ENCODE results near the gene PPY. TPM values are rescaled to one million over a fixed set of nuclear protein-coding genes. Genes with fewer than 3 reads are reported as not detected.
A peak's percentile ranks its signal among the peaks of the same experiment; 100 is the strongest.

The PPY gene
- total RNA-seq, 1 donor from 2014 or later = not detected

DNA sequence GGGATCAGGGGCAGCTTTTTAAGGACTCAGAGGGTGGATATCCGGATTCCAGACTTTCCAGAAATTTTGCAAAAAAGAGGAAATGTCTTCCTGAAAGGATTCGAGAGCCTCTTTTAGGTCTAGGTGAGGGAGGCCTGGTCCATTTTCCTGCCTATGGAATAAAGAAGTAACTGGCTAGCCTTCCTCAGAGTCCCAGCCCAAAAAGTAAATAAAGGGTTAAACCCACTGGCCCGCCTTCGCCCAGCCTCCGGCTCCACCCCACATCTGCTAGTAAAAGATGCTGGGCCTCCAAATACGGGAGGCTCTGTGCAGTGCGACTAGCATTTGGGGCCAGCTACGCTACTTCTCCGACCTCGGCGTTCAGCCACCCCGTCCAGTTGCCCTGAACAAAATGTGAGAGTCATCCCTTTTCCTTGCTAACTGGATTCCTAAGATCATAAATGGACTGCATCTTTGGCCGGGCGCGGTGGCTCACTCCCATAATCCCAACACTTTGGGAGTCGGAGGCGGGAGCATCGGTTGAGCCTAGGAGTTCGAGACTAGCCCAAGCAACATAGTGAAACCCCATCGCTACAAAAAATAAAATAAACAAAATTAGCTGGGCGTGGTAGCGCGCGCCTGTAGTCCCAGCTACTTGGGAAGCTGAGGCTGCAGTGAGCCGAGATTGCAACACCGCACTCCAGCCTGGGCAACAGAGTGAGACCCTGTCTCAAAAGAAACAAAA, 34.1 kb downstream of the PPY start:
- Histone ChIP-seq H3K9ac (ENCODE audit: low read depth in 1 of 3, low read length in 3 of 3) (peak overlapping the region; percentile 43 to 76 (median 73)), H3K4me3 (ENCODE audit: low read length in 3 of 3) (peak overlapping the region; percentile 20 to 73 (median 67)), H3K27ac (ENCODE audit: low read depth, low read length) (peak overlapping the region; percentile 69), H3K4me1 (ENCODE audit: control insufficient read depth in 3 of 3, insufficient read depth in 3 of 3, low read length in 3 of 3) (peaks cover 17 to 23% (median 20%) of the 10 kb centered on the region in 3 donors), H3K36me3 (ENCODE audit: control insufficient read depth in 3 of 3, insufficient read depth in 3 of 3, low read length in 3 of 3) (no peaks in the 10 kb centered on the region), H3K27me3 (ENCODE audit: control insufficient read depth in 3 of 3, insufficient read depth in 3 of 3, low read length in 3 of 3) (peaks cover 44 to 56% (median 50%) of the 10 kb centered on the region in 3 donors), H3K9me3 (ENCODE audit: control insufficient read depth in 3 of 3, low read length in 3 of 3) (no peaks in the 10 kb centered on the region)

DNA sequence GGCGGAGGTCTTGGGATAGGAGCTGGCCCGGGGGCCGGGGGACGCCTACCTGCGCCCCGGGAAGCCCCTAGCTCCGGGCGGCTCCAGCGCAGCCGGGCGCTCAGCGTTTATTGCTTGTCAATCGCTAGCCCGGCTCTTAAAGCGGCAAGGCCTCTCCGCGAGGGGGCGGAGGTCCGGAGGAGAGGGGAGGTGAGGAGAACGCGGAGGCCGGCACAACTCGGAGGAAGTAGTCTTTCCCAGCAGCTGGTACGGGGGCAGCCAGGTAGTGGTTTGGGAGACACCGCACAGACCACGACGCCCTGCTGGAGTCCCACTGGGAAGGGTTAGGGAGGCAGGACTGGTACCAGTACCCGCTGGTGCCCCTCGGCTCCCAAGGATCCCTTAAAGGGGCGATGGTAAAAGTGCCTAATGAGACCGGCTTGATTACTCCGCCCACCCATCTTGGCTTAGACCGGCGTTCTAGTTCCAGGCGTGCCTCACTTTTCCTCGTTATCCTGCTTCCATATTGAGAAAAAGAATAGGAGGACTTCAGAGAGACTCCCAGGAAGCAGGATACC, 34.8 kb downstream of the PPY start, which contains the start of gene MPP2:
Gene MPP2 (minus strand): TSS at position 112 of the 557 bp plus-strand sequence. CDS start 3,076 bp downstream, outside the sequence.
- Histone ChIP-seq H3K9ac (ENCODE audit: low read depth in 1 of 3, low read length in 3 of 3) (peak within 1 kb of the TSS; percentile 43 to 76 (median 73)), H3K9me3 (ENCODE audit: control insufficient read depth in 3 of 3, low read length in 3 of 3) (no peaks in the 10 kb centered on the region), H3K36me3 (ENCODE audit: control insufficient read depth in 3 of 3, insufficient read depth in 3 of 3, low read length in 3 of 3) (no peaks in the 10 kb centered on the region), H3K4me3 (ENCODE audit: low read length in 3 of 3) (peak within 1 kb of the TSS; percentile 65 to 73 (median 67)), H3K4me1 (ENCODE audit: control insufficient read depth in 3 of 3, insufficient read depth in 3 of 3, low read length in 3 of 3) (peaks cover 17 to 23% (median 20%) of the 10 kb centered on the region in 3 donors), H3K27ac (ENCODE audit: low read depth, low read length) (peak within 1 kb of the TSS; percentile 69), H3K27me3 (ENCODE audit: control insufficient read depth in 3 of 3, insufficient read depth in 3 of 3, low read length in 3 of 3) (peaks cover 44 to 58% (median 50%) of the 10 kb centered on the region in 3 donors)

DNA sequence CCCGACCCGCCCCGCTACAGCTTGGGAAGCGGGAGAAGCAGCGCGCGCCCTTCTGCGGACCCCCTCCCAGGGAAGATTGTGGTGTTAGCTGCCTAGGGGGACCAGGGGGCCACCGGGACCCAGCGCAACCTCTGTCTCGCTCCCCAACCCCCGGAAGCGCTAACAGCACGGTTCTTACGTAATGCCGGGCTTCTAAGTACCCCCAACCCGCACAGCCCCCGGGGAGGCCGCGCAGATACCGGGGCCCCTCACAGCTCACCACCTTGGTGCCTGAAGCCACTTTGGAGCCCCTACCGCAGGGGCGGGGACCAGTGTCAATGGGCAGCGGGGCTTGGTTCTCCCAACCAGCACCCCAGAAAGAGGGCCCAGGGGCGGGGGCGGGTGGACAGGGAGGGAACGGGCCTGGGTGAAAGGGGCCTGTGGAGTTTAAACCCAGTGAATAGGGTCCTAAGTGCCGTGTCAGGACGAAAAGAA, 35.3 kb downstream of the PPY start:
- Histone ChIP-seq H3K36me3 (ENCODE audit: control insufficient read depth in 3 of 3, insufficient read depth in 3 of 3, low read length in 3 of 3) (no peaks in the 10 kb centered on the region), H3K9ac (ENCODE audit: low read depth in 1 of 3, low read length in 3 of 3) (peak overlapping the region; percentile 43 to 76 (median 73)), H3K27ac (ENCODE audit: low read depth, low read length) (peak overlapping the region; percentile 69), H3K4me1 (ENCODE audit: control insufficient read depth in 3 of 3, insufficient read depth in 3 of 3, low read length in 3 of 3) (peaks cover 17 to 23% (median 20%) of the 10 kb centered on the region in 3 donors), H3K27me3 (ENCODE audit: control insufficient read depth in 3 of 3, insufficient read depth in 3 of 3, low read length in 3 of 3) (peaks cover 44 to 57% (median 54%) of the 10 kb centered on the region in 3 donors), H3K4me3 (ENCODE audit: low read length in 3 of 3) (peak overlapping the region; percentile 65 to 73 (median 67)), H3K9me3 (ENCODE audit: control insufficient read depth in 3 of 3, low read length in 3 of 3) (no peaks in the 10 kb centered on the region)

DNA sequence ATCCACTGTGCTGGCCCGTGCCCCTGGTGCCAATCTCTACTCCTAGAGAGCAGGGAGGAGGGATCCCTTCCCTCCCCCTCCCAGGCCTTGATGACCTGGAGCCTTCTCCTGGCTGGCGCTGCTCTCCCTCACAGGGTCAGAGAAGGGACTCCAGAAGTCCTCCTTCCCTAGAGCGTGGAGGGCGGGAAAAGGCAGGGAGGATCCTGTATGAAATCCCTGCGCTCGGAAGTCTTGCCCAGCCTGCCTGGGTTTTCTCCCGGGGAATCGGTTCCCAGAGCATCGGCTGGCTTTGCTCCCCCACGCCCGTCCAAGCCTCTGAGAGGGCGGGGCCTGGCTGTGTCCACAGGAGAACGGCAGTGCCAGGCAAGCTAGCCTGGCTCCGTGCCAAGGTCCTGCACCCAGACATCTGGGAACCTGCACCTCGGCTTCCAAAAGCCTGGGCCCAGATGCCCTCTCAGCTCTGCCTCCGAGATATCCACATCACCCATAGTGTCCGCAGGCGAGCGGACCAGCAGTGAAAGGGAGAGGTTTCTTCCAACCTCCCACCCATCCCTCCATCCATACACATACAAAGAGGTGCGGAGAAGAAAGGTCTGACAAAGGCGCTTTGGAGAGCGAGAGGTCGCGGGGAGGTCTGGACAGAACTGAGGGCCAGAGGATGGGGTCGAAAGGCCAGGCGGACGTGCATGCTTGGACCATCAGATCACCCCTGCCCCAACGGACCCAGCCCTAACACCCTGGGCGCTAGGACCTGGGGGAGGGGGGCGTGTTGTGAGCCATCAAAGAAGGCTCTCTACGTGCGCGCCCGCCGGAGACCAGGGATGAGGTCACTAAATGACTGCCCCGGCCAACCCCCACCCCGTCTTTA, 36.1 kb downstream of the PPY start:
- Histone ChIP-seq H3K27ac (ENCODE audit: low read depth, low read length) (no peak overlapping the region), H3K27me3 (ENCODE audit: control insufficient read depth in 3 of 3, insufficient read depth in 3 of 3, low read length in 3 of 3) (peaks cover 39 to 57% (median 56%) of the 10 kb centered on the region in 3 donors), H3K9me3 (ENCODE audit: control insufficient read depth in 3 of 3, low read length in 3 of 3) (no peaks in the 10 kb centered on the region), H3K4me1 (ENCODE audit: control insufficient read depth in 3 of 3, insufficient read depth in 3 of 3, low read length in 3 of 3) (peaks cover 17 to 23% (median 20%) of the 10 kb centered on the region in 3 donors), H3K4me3 (ENCODE audit: low read length in 3 of 3) (peak overlapping the region; percentile 65 to 67 (median 65)), H3K9ac (ENCODE audit: low read depth in 1 of 3, low read length in 3 of 3) (peak overlapping the region in 2 of 3 donors; percentile 73 to 76), H3K36me3 (ENCODE audit: control insufficient read depth in 3 of 3, insufficient read depth in 3 of 3, low read length in 3 of 3) (no peaks in the 10 kb centered on the region)

DNA sequence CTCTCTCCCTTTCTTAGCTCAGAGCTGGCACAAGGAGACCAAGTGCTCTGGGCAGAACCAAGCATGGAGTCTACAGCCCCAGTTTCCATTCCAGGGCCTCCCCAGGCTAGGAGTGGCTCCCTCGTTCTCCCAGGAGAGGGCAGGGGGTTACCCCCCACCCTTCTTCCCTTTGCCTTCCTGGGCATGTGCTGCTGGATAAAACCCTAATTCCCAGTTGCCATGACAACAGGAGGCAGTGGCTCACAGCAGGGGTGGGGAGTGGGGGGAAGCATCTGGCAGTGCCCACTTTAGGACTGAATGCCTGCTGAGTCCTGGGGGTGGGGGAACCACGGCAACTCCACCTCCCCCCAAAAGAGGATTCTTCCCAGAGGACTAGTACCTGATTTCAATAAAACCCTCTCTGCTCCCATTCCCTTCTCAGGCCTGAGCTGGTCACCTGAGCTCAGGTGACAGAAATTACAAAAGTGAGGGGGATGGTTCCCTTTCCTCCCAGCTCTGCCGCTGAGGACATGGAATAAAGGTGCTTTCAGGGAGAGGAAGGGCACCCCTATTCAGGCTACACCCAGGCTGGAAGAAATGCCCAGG, 36.8 kb downstream of the PPY start:
- H3K36me3 ChIP-seq (ENCODE audit: control insufficient read depth in 3 of 3, insufficient read depth in 3 of 3, low read length in 3 of 3) = no peaks in the 10 kb centered on the region
- peak overlapping the region in 1 of 3 donors; percentile 73 for H3K9ac ChIP-seq (ENCODE audit: low read depth in 1 of 3, low read length in 3 of 3)
- no peaks in the 10 kb centered on the region for H3K9me3 ChIP-seq (ENCODE audit: control insufficient read depth in 3 of 3, low read length in 3 of 3)
- H3K27ac ChIP-seq (ENCODE audit: low read depth, low read length) = no peak overlapping the region
- peaks cover 24 to 28% (median 26%) of the 10 kb centered on the region in 3 donors for H3K4me1 ChIP-seq (ENCODE audit: control insufficient read depth in 3 of 3, insufficient read depth in 3 of 3, low read length in 3 of 3)
- peak overlapping the region in 1 of 3 donors; percentile 65 for H3K4me3 ChIP-seq (ENCODE audit: low read length in 3 of 3)
- peaks cover 39 to 61% (median 57%) of the 10 kb centered on the region in 3 donors for H3K27me3 ChIP-seq (ENCODE audit: control insufficient read depth in 3 of 3, insufficient read depth in 3 of 3, low read length in 3 of 3)

DNA sequence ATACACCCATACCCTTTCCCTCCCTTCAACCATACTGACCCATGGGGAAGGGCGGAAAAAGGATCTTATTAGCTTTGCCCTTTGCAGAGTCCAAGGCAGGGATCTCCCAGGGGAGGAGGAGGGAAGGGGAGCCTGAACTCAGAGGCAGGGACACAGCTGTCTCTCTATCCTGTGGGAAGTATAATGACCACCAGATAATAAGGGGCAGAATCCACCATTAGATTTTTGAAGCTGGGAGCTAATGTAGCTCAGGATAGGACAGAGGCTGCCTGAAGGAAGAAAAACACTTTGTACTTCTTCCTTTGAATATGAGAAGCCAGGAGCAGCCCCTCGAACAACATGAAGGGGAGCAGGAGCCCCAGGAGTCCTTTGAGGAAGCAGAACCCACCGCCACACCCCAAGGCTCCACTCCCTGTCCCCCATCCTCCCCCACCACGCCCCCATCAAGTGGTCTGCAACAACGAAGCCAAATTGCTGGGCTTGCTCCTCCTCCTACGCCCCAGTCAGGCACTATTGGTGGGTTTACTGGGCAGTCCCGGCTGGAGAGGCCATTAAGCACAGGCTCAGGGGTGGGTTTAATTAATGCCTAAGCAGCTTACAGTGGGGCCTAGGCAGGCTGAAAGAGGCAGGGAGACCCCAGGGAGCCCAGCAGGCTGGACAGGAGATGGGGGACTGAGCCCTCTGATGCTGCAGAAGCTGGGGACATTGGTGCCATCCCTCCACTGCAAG, 40.3 kb downstream of the PPY start:
- no peaks in the 10 kb centered on the region for H3K36me3 ChIP-seq (ENCODE audit: control insufficient read depth in 3 of 3, insufficient read depth in 3 of 3, low read length in 3 of 3)
- no peaks in the 10 kb centered on the region for H3K9me3 ChIP-seq (ENCODE audit: control insufficient read depth in 3 of 3, low read length in 3 of 3)
- H3K4me3 ChIP-seq (ENCODE audit: low read length in 3 of 3) = no peak overlapping the region
- peaks cover 22 to 26% (median 25%) of the 10 kb centered on the region in 3 donors for H3K4me1 ChIP-seq (ENCODE audit: control insufficient read depth in 3 of 3, insufficient read depth in 3 of 3, low read length in 3 of 3)
- H3K9ac ChIP-seq (ENCODE audit: low read depth in 1 of 3, low read length in 3 of 3) = no peak overlapping the region
- H3K27me3 ChIP-seq (ENCODE audit: control insufficient read depth in 3 of 3, insufficient read depth in 3 of 3, low read length in 3 of 3) = peaks cover 28 to 53% (median 42%) of the 10 kb centered on the region in 3 donors
- no peak overlapping the region for H3K27ac ChIP-seq (ENCODE audit: low read depth, low read length)

DNA sequence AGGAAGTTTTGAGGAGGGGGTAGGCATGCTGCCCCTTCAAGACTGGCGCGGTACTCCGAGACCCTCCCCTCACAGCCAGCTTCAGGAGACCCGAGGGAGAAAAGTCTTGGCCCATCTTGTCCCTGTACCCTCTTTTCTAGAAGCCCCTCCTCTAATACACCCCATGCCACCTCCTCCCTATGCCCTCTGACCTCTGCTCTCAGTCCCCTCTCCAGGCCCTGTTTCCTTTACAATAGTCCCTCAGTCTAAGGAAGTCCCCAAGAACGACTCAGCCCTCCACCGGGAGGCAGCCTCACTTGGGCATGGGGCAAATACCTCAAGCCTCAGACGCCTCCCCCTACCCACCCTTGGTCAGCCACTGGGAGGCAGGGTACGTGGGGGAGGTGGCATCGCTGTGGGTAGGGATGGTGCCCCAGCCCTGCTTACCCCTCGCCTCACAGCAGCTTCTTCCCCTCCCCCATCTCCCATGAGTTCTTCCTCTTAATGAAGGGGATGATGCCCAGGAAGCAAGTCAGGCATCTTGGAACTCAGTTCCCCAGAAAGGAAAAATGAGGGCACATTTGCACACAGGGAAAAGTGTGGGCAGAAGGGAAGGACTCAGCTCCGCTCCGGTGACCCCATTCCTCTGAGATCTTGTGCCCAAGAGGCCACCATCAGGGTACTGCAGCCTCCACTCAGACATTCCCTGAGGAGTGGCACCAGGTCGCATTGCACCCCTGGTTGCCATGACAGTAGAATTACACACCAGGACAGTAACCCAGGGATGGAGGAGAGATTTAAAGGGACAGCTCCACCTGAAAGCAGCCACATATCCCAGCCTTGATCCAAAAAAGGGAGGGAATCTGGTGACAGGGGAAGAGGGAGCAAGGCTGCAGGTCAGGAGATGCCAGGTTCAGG, 41.2 kb downstream of the PPY start:
- H3K4me1 ChIP-seq (ENCODE audit: control insufficient read depth in 3 of 3, insufficient read depth in 3 of 3, low read length in 3 of 3) = peaks cover 14 to 19% (median 19%) of the 10 kb centered on the region in 3 donors

DNA sequence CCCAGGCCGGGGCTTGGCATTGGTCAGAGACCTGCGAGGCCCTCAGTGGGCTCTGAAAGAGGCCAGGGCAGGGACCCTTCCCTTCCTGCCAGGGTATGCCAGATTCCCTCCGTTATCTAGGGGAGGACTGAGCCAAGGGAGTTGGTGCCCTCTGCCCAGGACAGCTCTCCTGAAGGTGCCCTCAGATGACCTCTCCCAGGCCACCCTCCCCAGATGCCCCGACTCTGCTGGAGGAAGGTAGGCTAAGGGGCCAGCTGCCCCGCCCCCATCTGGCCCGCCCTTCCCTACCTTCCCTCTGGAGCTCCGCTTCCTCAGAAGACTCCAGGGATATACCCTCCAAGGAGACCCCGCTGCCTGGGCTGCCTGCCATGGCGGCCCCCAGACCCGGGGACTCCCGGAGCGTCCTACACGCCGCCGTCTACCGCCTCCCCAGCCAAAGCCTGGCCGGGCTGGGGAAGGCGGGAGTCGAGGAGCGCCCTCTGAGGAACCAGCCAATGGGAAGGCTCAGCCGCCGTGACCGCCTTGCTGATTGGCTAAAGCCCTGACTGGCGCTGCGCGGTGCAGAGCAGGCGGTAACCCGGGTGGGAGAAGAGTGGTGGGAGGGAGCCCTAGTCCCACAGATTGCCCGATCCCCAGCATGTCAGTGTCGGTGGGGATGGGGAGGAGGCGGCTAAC, 42.0 kb downstream of the PPY start:
- Histone ChIP-seq H3K9ac (ENCODE audit: low read depth in 1 of 3, low read length in 3 of 3) (peak overlapping the region; percentile 33 to 64 (median 38)), H3K9me3 (ENCODE audit: control insufficient read depth in 3 of 3, low read length in 3 of 3) (no peaks in the 10 kb centered on the region), H3K36me3 (ENCODE audit: control insufficient read depth in 3 of 3, insufficient read depth in 3 of 3, low read length in 3 of 3) (no peaks in the 10 kb centered on the region), H3K27me3 (ENCODE audit: control insufficient read depth in 3 of 3, insufficient read depth in 3 of 3, low read length in 3 of 3) (peaks cover 12 to 36% (median 32%) of the 10 kb centered on the region in 3 donors), H3K27ac (ENCODE audit: low read depth, low read length) (no peak overlapping the region), H3K4me1 (ENCODE audit: control insufficient read depth in 3 of 3, insufficient read depth in 3 of 3, low read length in 3 of 3) (peaks cover 10 to 14% (median 12%) of the 10 kb centered on the region in 3 donors), H3K4me3 (ENCODE audit: low read length in 3 of 3) (peak overlapping the region; percentile 69 to 80 (median 74))

More for the DNA sequence above, 41.2 kb downstream of the PPY start:
- Histone ChIP-seq H3K4me3 (ENCODE audit: low read length in 3 of 3) (peak overlapping the region; percentile 69 to 80 (median 74)), H3K27me3 (ENCODE audit: control insufficient read depth in 3 of 3, insufficient read depth in 3 of 3, low read length in 3 of 3) (peaks cover 20 to 44% (median 40%) of the 10 kb centered on the region in 3 donors), H3K9me3 (ENCODE audit: control insufficient read depth in 3 of 3, low read length in 3 of 3) (no peaks in the 10 kb centered on the region), H3K27ac (ENCODE audit: low read depth, low read length) (no peak overlapping the region), H3K9ac (ENCODE audit: low read depth in 1 of 3, low read length in 3 of 3) (peak overlapping the region in 2 of 3 donors; percentile 25 to 38), H3K36me3 (ENCODE audit: control insufficient read depth in 3 of 3, insufficient read depth in 3 of 3, low read length in 3 of 3) (no peaks in the 10 kb centered on the region)
